GM18873 (cell line): ENCODE data around the gene PRKCE.

Source experiments
- ATAC-seq: cut with Tn5 transposase; IDR thresholded peaks from one replicate; pipeline ENCODE4 v1.9.1; 2021; ENCODE audit warnings: mild to moderate bottlenecking, moderate library complexity, moderate number of reproducible peaks; ENCODE audit not compliant: unreplicated experiment, low FRiP score

The PRKCE gene

GRCh38 chr2:46051085-46051484 is 399.6 kb downstream of the PRKCE start:
- ATAC-seq: no peak

DNA sequence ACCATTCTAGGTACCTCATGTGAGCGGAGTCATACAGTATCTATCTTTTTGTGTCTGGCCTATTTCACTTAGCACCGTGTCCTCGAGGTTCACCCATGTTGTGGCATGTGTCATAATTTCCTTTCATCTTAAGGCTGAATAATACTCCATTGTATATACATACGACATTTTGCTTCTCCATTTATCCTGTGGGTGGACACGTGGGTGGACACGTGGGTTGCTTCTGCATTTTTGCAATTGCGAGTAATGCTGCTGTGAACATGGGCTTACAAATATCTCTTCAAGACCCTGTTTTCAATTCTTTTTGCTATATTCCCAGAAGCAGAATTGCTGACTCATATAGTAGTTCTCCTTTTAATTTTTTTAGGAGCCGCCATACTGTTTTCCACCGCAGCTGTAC is 402.1 kb downstream of the PRKCE start:
- no peak for ATAC-seq

DNA sequence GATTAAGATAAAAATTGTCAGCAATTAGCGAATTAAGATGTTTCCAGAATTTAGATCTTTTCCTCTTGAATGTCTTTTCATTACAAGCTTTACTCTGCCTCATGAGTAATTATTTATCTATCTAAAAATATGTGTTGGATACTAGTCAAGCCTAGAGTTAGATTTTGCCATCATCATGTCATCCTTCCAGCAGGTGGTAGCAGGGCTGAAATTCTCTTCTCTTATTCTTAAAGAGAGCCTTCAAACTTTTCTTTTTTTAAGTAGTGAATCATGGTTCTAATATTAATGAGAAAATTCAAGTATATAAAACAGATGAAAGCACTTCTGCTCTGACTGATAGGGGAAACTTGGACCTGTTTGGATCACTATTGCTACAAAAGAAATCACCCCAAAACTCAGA is 405.1 kb downstream of the PRKCE start:
- ATAC-seq: no peak

DNA sequence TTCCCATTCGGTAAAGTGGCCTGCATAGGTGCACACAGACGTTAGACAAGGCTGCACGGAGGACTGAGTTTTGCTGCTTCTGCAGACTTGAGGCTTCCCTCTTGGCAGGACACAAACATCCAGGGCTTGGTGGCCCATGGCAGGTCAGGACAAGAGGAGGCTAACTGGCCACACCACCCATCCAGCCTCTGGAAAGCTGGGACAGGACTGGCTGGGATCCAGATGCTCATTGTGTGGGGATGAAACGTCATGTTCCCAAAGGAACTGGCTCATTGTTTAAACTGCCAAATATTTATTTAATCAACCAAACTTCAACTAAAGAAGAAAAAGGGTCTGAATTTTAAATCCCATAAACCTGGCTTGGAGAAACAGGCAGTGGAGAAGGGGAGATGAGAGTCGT is 406.7 kb downstream of the PRKCE start:
- no peak for ATAC-seq

- no peak for ATAC-seq
Observed at GRCh38 chr2:46062637-46063412, 411.4 kb downstream of the PRKCE start.

GRCh38 chr2:46064396-46064795 is 412.9 kb downstream of the PRKCE start:
- no peak for ATAC-seq

DNA sequence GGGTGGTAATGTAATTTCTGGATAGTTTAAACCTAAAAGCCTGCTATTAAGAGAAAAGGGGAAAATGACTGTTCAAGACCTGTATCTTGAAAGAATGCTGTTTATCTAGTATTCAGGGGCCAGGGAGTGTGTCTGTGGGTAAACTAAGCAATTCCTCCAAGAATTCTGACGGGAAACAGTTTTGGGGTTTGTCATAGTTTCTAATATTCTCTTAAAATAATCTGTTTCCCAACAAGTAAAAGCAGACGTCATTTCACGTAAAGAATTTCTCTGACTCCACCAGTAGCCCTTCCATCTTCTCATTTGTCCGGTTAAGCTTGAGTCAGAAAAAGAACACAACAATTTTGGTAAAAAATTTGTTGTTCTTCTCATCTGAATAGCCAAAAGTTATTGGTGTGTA is 413.7 kb downstream of the PRKCE start:
- no peak for ATAC-seq

GRCh38 chr2:46066116-46066515 is 414.6 kb downstream of the PRKCE start:
- no peak for ATAC-seq

DNA sequence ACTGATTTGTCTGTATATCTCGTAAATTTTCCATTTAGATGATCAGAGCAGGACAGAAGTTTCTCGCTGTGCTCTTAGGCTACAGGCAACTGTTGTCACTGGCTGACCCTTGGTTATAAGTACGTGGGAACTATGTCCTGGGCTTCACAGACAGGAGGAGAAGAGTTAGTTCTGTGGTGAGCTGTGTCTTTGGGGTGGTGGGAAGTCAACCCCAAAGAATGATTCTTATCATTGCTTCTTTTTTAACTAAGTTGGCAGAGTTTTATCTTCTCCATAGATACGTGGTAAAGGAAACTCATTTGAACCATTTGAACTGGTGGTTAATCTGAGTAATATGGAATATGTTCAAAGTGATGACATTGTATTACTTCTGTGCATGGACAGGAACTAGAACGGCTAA is 415.1 kb downstream of the PRKCE start:
- ATAC-seq: no peak

DNA sequence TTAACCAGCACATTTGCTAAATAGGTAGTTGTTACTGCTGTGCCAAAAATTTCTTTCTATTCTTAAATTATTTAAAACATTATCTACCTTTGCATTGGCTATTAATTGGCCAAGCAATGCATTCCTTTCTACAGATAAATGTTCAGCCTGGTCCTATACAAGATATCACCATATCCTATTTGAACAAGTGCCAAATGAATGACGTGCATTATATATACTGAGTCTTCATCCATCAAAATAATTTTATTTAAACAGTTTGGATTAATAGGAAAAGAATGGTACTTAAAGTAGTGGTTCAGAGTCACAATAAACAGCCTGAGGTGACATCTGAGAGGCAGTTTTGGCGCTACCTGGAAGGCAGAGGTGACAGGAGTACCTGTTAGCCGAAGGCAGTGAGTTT is 415.6 kb downstream of the PRKCE start:
- no peak for ATAC-seq

DNA sequence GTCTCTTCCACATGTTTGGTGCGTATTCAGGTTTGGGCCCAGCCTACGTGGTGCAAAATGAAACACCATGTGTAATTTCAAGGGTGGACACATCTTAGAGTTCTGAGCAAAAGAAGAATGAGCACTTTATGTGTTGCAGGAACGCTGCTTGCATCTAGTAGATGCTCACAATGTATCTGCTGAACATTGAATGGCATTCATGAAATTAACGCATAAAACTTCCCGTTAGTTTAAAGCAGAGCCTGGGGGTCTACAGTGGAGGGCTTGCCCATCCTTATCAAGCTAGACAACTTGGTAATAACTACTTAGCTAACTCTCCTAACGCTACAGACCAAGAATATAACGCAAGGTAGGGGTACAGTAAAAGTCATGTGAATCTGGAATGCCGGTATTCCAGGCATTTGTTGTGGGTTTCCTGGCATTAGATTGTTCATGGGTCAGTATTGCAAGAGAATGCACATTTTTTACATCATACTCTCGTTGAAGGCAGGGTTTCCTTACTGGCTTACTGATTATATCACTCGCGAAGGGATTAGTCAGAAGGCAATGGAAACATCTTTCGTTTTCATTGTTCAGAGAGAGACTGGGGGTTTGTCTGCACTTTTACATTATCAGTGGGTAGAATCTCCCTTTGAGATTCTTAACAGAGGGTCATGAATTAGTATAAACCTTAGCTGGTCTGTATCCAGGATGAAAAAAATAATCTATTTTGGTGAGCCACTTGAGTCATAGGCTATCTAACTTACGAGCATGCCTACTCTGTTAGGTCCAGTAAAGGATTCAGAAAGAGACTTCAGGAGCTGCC is 416.2 kb downstream of the PRKCE start:
- no peak for ATAC-seq

GRCh38 chr2:46068636-46069035 is 417.2 kb downstream of the PRKCE start:
- no peak for ATAC-seq

- ATAC-seq: no peak
Observed at GRCh38 chr2:46071074-46071473, 419.6 kb downstream of the PRKCE start.

GRCh38 chr2:46072101-46072820 is 420.8 kb downstream of the PRKCE start:
- ATAC-seq: no peak

DNA sequence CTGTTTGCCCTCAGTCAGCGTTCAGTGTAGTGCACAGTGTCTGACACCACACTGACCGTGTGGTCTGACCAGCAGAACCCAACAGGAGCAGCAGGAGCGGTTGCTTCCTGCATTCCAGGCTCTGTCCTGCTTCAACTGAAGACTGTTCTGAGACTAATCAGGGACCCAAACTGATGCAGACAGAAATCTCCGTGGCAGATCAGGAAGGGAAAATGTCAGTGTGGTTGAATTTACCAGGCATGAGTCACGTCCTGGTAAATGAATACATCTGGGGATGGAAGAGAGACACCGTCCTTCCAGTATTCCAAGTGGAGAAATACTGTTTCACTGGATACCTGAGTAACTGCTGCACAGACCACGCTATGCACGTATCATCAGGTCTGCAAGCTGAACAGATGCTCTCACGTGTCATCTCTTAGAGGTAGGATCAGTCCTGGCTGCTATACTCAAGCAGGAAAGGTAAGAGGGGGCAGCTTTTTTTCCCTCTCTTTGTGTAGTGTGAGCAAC is 422.1 kb downstream of the PRKCE start:
- no peak for ATAC-seq

- no peak for ATAC-seq
Observed at GRCh38 chr2:46074501-46074900, 423.0 kb downstream of the PRKCE start.

DNA sequence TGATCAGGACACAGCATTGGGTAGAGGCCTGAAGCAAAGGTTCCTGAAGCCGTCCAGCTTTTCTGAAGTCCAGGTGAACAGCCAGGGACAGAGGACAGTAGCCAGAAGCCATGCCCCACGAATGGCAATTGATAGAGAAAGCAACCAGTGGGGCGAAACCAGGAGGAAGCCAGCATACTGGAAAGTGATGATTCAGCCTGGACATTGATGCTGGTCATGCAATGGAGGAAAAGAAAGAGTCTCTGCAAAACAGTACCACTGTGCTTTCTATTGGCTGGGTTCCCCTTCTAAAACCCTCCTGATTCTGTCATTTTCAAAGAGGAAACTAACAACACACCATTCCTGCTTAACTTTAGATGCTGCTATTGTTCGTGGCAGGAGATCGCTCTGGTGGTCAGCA is 424.4 kb downstream of the PRKCE start:
- ATAC-seq: no peak

- no peak for ATAC-seq
Observed at GRCh38 chr2:46076251-46076650, 424.8 kb downstream of the PRKCE start.

DNA sequence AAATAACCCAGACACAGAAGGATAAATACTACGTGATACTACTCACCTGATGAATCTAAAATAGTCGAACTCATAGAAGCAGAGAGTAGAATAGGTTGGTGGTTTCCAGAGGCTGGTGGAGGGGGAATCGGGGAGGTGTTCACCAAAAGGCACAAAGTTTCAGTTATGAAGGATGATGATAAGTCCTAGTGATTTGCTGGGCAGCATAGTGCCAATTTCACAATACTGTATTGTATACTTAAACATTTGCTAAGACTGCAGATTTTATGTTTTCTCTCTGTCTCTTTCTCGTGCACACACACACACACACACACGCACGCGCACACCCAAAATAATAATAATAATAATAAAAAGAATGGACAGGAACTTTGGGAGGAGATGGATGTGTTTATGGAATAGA is 425.4 kb downstream of the PRKCE start:
- ATAC-seq: no peak

DNA sequence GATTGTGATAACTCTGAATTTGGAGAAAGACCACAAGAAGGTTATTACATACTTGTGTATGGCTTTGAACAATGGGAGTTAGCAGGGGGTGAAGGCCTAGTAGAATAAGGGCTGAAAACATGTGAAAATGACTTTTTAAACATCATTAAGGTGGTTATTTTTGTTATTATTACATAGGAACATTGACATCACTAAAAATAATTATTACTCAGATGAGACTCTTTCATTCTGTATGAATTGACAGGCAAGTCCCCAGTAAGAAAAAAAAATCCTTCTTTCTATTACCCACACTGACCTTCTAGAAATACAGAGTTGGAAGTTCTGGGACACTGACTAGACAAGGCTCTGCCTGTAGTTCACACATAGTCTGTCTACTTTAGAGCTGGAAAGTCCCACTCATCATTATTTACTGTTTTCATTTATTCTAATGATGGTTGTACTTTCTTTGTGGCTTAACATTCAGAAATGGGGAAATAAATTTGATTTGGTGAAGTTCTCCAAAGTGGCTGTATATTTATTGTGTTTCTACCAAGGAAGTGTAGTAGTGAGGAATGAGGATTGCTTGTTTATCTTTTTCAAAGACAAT is 426.1 kb downstream of the PRKCE start:
- no peak for ATAC-seq
